ENCODE data around the gene CISD3. TPM values are rescaled to one million over a fixed set of nuclear protein-coding genes. Genes with fewer than 3 reads are reported as not detected.

CISD3 gene
- total RNA-seq, 1 donor from 2014 or later, result 5.9 TPM

DNA sequence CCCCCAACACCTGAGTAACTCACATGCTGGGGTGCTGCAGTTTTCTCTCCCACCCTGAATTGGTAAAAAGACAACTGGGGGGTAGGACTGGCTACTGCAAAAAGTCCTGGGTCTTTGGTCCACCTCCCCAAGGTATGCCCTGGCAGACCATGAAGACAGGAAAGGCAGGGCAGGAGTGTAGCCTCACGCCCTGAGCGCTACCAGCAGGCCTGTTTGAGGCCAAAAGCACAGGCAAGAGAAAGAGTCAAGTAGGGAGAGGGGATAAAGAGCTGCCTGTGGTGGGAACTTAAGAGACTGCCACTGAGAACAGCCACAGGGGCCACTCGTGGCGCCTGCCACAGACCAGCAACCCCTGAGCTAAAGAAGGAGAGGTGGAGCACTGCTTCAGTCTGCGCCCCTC lies 36.2 kb downstream of the CISD3 start:
- Mint-ChIP-seq H3K27me3 (no peaks in the 10 kb centered on the region), H3K4me3 (ENCODE audit: low read depth) (no peak overlapping the region), H3K27ac (no peak overlapping the region), H3K36me3 (ENCODE audit: insufficient read depth) (peaks cover 25% of the 10 kb centered on the region), H3K4me1 (ENCODE audit: low read depth) (no peaks in the 10 kb centered on the region), H3K9me3 (ENCODE audit: low read depth) (no peaks in the 10 kb centered on the region)
- TF ChIP-seq, protein P1, sequence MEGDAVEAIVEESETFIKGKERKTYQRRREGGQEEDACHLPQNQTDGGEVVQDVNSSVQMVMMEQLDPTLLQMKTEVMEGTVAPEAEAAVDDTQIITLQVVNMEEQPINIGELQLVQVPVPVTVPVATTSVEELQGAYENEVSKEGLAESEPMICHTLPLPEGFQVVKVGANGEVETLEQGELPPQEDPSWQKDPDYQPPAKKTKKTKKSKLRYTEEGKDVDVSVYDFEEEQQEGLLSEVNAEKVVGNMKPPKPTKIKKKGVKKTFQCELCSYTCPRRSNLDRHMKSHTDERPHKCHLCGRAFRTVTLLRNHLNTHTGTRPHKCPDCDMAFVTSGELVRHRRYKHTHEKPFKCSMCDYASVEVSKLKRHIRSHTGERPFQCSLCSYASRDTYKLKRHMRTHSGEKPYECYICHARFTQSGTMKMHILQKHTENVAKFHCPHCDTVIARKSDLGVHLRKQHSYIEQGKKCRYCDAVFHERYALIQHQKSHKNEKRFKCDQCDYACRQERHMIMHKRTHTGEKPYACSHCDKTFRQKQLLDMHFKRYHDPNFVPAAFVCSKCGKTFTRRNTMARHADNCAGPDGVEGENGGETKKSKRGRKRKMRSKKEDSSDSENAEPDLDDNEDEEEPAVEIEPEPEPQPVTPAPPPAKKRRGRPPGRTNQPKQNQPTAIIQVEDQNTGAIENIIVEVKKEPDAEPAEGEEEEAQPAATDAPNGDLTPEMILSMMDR (IDR thresholded peaks at IDR 0.05; ENCODE audit: unreplicated experiment), result no peak
- DNase-seq (ENCODE audit: low spot score, unreplicated experiment), result no peak

DNA sequence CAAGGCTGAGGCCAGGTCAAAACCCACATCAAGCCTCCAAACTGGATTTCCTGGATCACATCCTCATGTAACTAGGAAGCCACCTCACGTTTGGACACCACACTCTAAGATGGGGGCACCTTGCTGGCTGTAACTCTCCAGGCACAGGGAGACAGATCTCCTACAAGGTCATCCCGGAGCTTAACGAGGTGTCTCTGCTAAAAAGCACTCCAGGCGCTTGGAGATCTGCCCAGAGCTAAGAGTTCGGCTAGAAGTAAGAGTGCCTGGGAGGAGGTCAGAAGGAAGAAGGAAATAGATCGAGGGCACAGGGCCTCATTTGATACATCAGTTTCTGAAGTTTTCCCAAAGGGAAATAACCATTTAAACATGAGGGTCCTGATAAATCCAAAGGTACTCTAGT lies 38.3 kb downstream of the CISD3 start:
- H3K9me3 Mint-ChIP-seq (ENCODE audit: low read depth), result no peaks in the 10 kb centered on the region
- TF ChIP-seq, protein P1 (IDR thresholded peaks at IDR 0.05; ENCODE audit: unreplicated experiment), result no peak
- H3K4me3 Mint-ChIP-seq (ENCODE audit: low read depth), result no peak overlapping the region
- no peaks in the 10 kb centered on the region for H3K4me1 Mint-ChIP-seq (ENCODE audit: low read depth)
- peaks cover 30% of the 10 kb centered on the region for H3K36me3 Mint-ChIP-seq (ENCODE audit: insufficient read depth)
- H3K27me3 Mint-ChIP-seq, result no peaks in the 10 kb centered on the region
- no peak overlapping the region for H3K27ac Mint-ChIP-seq
- DNase-seq (ENCODE audit: low spot score, unreplicated experiment), result no peak

GRCh38 chr17:38773258-38773657 lies 43.1 kb downstream of the CISD3 start:
- no peak for DNase-seq (ENCODE audit: low spot score, unreplicated experiment)
- Mint-ChIP-seq H3K27me3 (no peaks in the 10 kb centered on the region), H3K4me3 (ENCODE audit: low read depth) (no peak overlapping the region), H3K27ac (no peak overlapping the region), H3K4me1 (ENCODE audit: low read depth) (no peaks in the 10 kb centered on the region), H3K36me3 (ENCODE audit: insufficient read depth) (peaks cover 21% of the 10 kb centered on the region), H3K9me3 (ENCODE audit: low read depth) (no peaks in the 10 kb centered on the region)
- TF ChIP-seq, protein P1 (IDR thresholded peaks at IDR 0.05; ENCODE audit: unreplicated experiment), result no peak

DNA sequence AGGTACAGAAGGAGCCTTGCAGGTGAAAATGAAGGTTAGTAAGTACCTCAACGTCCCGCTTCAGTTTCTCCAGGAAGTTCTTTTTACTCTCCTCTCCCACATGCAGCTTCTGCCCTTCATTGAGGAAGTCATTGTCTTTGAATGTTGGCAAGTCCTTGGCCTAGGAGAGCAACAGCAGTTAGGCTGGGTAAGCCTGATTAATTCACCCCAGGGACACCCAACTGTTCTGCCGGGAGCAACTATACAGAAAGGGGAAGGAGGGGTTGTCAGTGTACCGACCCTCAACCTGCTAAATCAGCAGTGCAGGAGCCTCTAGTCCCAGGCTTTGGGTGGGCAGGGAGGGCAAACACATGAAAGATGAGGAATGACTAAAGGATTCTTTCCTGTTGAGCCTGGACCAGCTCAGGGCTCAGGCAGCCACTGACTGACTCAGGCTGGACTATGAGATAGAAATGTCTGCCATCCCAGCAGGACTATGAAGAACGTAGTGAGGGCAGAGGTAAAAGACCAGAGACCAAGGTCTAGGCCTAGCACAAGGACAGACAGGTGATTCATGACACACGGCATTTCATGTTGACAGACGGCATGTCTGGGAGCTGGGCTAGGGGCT lies 47.6 kb downstream of the CISD3 start:
- Mint-ChIP-seq H3K4me3 (ENCODE audit: low read depth) (no peak overlapping the region), H3K9me3 (ENCODE audit: low read depth) (no peaks in the 10 kb centered on the region), H3K4me1 (ENCODE audit: low read depth) (no peaks in the 10 kb centered on the region), H3K27ac (no peak overlapping the region), H3K27me3 (no peaks in the 10 kb centered on the region), H3K36me3 (ENCODE audit: insufficient read depth) (peaks cover 23% of the 10 kb centered on the region)
- DNase-seq (ENCODE audit: low spot score, unreplicated experiment), result no peak
- TF ChIP-seq, protein P1 (IDR thresholded peaks at IDR 0.05; ENCODE audit: unreplicated experiment), result no peak

GRCh38 chr17:38779965-38780752 lies 50.0 kb downstream of the CISD3 start:
- H3K36me3 Mint-ChIP-seq (ENCODE audit: insufficient read depth), result peaks cover 19% of the 10 kb centered on the region
- H3K9me3 Mint-ChIP-seq (ENCODE audit: low read depth), result no peaks in the 10 kb centered on the region
- no peak overlapping the region for H3K4me3 Mint-ChIP-seq (ENCODE audit: low read depth)
- no peaks in the 10 kb centered on the region for H3K4me1 Mint-ChIP-seq (ENCODE audit: low read depth)
- no peak for DNase-seq (ENCODE audit: low spot score, unreplicated experiment)
- peak overlapping the region; percentile 45 for H3K27ac Mint-ChIP-seq
- TF ChIP-seq, protein P1 (IDR thresholded peaks at IDR 0.05; ENCODE audit: unreplicated experiment), result no peak
- H3K27me3 Mint-ChIP-seq, result no peaks in the 10 kb centered on the region

Measured in progenitor cell of endocrine pancreas (in vitro differentiated cells).